BJ (cell line): ENCODE data around the gene FRAT1. TPM values are rescaled to one million over a fixed set of nuclear protein-coding genes. Genes with fewer than 3 reads are reported as not detected.
A peak's percentile ranks its signal among the peaks of the same experiment; 100 is the strongest.

Experiments
- CTCF ChIA-PET: fragments of 350-600 bp; formaldehyde crosslinking; extraction: SDS; loops from one replicate; lab custom pipeline; 2021; ENCODE audit warnings: antibody characterized with exemption, inconsistent platforms; lab: Yijun Ruan, JAX
- POLR2A ChIA-PET: fragments of 300-600 bp; sonication (Branson Sonifier 250); formaldehyde crosslinking; extraction: SDS; loops from one replicate; lab custom pipeline; 2021; ENCODE audit warnings: antibody characterized with exemption; lab: Charles Lee
- DNase-seq: peaks from one replicate; pipeline ENCODE4 v3.0.0-alpha.2; 2011; ENCODE audit warnings: low read depth
- H3K27me3 ChIP-seq: 2 replicates; pipeline ENCODE4 v1.6.0; 2011; ENCODE audit warnings: low read length; ENCODE audit not compliant: control insufficient read depth, insufficient read depth
- H3K36me3 ChIP-seq: 2 replicates; pipeline ENCODE4 v1.5.1; 2011; ENCODE audit warnings: low read length; ENCODE audit not compliant: control insufficient read depth, insufficient read depth
- H3K4me3 ChIP-seq: 2 replicates; pipeline ENCODE4 v1.5.1; 2011; ENCODE audit warnings: low read depth, mild to moderate bottlenecking, control low read depth, low read length
- polyA plus RNA-seq: library from polyadenylated mRNA; depleted of rRNA; stranded (reverse); fragments of >200 nt; gene quantifications from 2 replicates; pipeline ENCODE4 v1.2.3, GENCODE V29; 2011
- TF ChIP-seq, protein P1 (sequence below): IDR thresholded peaks from 2 replicates; pipeline ENCODE4 v1.5.1; 2011; ENCODE audit warnings: low read depth, mild to moderate bottlenecking, control low read depth, inconsistent platforms, low read length, moderate library complexity; ENCODE audit not compliant: insufficient read depth

The FRAT1 gene
- polyA plus RNA-seq, 1 experiment, result 1.2 TPM

DNA sequence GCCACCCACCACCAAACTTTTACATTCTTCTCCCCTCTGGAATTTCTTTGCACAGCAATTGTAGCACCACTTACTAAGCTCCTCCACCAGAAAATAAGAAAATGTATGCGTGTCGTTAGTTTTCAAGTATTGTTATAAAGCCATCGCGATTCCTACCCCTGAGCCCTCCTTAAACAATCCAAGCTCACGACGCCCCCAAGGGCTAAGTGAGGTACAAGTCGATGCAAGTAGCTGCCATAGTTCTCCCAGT lies 14.2 kb downstream of the FRAT1 start:
- H3K27me3 ChIP-seq, result peaks cover 10% of the 10 kb centered on the region
- peak overlapping the region; percentile 76 for H3K4me3 ChIP-seq
- ChIA-PET CTCF (interaction anchor here (1.1 to 4.1 kb wide), 14 partner anchors 8 to 296 kb away, joined by 3 to 28 read pairs (median 5); no protein-coding TSS in a partner anchor), POLR2A (no interaction called here)
- no peaks in the 10 kb centered on the region for H3K36me3 ChIP-seq
- no peak for DNase-seq
- TF ChIP-seq, protein P1, sequence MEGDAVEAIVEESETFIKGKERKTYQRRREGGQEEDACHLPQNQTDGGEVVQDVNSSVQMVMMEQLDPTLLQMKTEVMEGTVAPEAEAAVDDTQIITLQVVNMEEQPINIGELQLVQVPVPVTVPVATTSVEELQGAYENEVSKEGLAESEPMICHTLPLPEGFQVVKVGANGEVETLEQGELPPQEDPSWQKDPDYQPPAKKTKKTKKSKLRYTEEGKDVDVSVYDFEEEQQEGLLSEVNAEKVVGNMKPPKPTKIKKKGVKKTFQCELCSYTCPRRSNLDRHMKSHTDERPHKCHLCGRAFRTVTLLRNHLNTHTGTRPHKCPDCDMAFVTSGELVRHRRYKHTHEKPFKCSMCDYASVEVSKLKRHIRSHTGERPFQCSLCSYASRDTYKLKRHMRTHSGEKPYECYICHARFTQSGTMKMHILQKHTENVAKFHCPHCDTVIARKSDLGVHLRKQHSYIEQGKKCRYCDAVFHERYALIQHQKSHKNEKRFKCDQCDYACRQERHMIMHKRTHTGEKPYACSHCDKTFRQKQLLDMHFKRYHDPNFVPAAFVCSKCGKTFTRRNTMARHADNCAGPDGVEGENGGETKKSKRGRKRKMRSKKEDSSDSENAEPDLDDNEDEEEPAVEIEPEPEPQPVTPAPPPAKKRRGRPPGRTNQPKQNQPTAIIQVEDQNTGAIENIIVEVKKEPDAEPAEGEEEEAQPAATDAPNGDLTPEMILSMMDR, result 0 out of 2 replicates have a peak, but pooled peaks have one; percentile 15

DNA sequence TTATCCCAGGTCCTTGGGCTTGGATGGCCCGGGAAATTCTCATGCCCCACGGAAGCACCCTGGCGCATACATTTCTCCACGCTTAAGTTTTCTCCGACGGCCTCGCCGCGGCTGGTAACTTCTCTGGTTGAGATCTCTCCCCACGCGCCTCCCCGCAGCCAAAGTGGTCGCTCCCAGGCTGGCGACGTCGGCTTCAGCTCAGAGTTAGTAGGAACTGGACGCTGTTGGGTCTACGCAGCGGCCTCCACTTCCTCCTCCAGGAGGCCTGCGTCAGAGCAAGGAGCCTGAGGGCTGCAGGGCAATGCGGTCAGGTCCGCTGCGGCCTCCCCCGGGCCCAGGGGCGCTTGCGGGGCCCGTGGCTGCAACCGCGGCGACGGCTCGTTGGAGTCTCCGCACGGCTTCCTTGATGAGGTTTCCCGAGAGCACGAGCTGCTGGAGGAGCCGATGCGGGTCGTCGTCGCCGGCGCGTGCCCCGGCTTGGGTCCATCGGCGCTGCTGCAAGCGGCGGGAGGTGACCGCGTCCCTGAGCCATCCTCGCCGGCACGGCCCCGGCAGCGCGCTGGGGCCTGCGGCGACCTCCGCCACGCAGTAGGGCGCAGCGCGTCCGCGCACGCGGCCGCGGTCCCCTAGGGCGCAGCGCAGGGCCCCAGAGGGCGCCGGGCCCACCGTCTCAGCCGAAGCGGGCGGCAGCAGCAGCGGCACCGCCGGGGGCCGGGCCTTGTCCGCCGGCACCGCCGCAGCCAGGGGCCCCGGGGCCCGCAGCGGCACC lies 14.7 kb downstream of the FRAT1 start:
- TF ChIP-seq, protein P1, result 0 out of 2 replicates have a peak, but pooled peaks have one; percentile 1
- ChIA-PET POLR2A (no interaction called here), CTCF (interaction anchor here (1.1 to 4.1 kb wide), 12 partner anchors 8 to 252 kb away, joined by 3 to 28 read pairs (median 5); no protein-coding TSS in a partner anchor)
- H3K4me3 ChIP-seq, result peak overlapping the region; percentile 76
- H3K27me3 ChIP-seq, result peaks cover 10% of the 10 kb centered on the region
- no peak for DNase-seq
- no peaks in the 10 kb centered on the region for H3K36me3 ChIP-seq

GRCh38 chr10:97334370-97335175 lies 15.5 kb downstream of the FRAT1 start, which contains the start of gene FRAT2:
FRAT2 (minus strand) TSS chr10:97334729; CDS start chr10:97334572, 157 bp downstream.
- ChIA-PET CTCF (interaction anchor here (1.1 to 4.1 kb wide), 5 partner anchors 13 to 253 kb away, joined by 4 to 28 read pairs (median 8); no protein-coding TSS in a partner anchor), POLR2A (no interaction called here)
- peak within 1 kb of the TSS; percentile 76 for H3K4me3 ChIP-seq
- peaks cover 10% of the 10 kb centered on the region for H3K27me3 ChIP-seq
- no peak for DNase-seq
- TF ChIP-seq, protein P1, result no peak
- no peaks in the 10 kb centered on the region for H3K36me3 ChIP-seq

- Histone ChIP-seq H3K4me3 (peak overlapping the region; percentile 76), H3K27me3 (peaks cover 10% of the 10 kb centered on the region), H3K36me3 (no peaks in the 10 kb centered on the region)
- TF ChIP-seq, protein P1, result no peak
- POLR2A ChIA-PET, result no interaction called here
- CTCF ChIA-PET, result no interaction called here
- no peak for DNase-seq
Measured at GRCh38 chr10:97335188-97335619, 16.1 kb downstream of the FRAT1 start.

GRCh38 chr10:97336006-97336405 lies 16.9 kb downstream of the FRAT1 start:
- CTCF ChIA-PET, result no interaction called here
- Histone ChIP-seq H3K36me3 (no peaks in the 10 kb centered on the region), H3K4me3 (no peak overlapping the region), H3K27me3 (peaks cover 10% of the 10 kb centered on the region)
- TF ChIP-seq, protein P1, result no peak
- DNase-seq, result no peak
- POLR2A ChIA-PET, result no interaction called here
